ENCODE data around the gene PGBD1. TPM values are rescaled to one million over a fixed set of nuclear protein-coding genes. Genes with fewer than 3 reads are reported as not detected.

PGBD1 gene
- total RNA-seq, 1 donor from 2014 or later: 3.0 TPM

GRCh38 chr6:28336284-28337120 is 55.1 kb downstream of the PGBD1 start:
- Histone ChIP-seq H3K27ac (peak overlapping the region; percentile 96 to 99), H3K4me3 (peak overlapping the region; percentile 69 to 83), H3K27me3 (no peaks in the 10 kb centered on the region), H3K9me3 (no peaks in the 10 kb centered on the region), H3K4me1 (peaks cover 0 to 8% of the 10 kb centered on the region in 2 donors), H3K36me3 (no peaks in the 10 kb centered on the region)
- TF ChIP-seq, protein P1, sequence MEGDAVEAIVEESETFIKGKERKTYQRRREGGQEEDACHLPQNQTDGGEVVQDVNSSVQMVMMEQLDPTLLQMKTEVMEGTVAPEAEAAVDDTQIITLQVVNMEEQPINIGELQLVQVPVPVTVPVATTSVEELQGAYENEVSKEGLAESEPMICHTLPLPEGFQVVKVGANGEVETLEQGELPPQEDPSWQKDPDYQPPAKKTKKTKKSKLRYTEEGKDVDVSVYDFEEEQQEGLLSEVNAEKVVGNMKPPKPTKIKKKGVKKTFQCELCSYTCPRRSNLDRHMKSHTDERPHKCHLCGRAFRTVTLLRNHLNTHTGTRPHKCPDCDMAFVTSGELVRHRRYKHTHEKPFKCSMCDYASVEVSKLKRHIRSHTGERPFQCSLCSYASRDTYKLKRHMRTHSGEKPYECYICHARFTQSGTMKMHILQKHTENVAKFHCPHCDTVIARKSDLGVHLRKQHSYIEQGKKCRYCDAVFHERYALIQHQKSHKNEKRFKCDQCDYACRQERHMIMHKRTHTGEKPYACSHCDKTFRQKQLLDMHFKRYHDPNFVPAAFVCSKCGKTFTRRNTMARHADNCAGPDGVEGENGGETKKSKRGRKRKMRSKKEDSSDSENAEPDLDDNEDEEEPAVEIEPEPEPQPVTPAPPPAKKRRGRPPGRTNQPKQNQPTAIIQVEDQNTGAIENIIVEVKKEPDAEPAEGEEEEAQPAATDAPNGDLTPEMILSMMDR (IDR thresholded peaks at IDR 0.05): no peak
- DNase-seq (ENCODE audit: low spot score in 2 of 2): no peak
- intact Hi-C loops (cut with DNase I): loop anchor here (1.0 to 10.0 kb wide), 8 partner anchors 13 to 1728 kb away; partner anchors contain the start of genes POLR1H, PPP1R11, ZKSCAN3 and ZNF165

- Histone ChIP-seq H3K9me3 (no peaks in the 10 kb centered on the region), H3K4me1 (peaks cover 0 to 8% of the 10 kb centered on the region in 2 donors), H3K27ac (peak overlapping the region; percentile 96 to 99), H3K27me3 (no peaks in the 10 kb centered on the region), H3K4me3 (peak overlapping the region; percentile 69 to 83), H3K36me3 (no peaks in the 10 kb centered on the region)
- intact Hi-C loops (cut with DNase I): loop anchor here (5.0 to 10.0 kb wide), 6 partner anchors 200 to 1728 kb away; partner anchors contain the start of genes POLR1H, PPP1R11 and ZNF165
- DNase-seq (ENCODE audit: low spot score in 2 of 2): no peak
- TF ChIP-seq, protein P1 (IDR thresholded peaks at IDR 0.05): no peak
These were observed 55.7 kb downstream of the PGBD1 start for GRCh38 chr6:28337121-28337520.

- no peak for DNase-seq (ENCODE audit: low spot score in 2 of 2)
These were observed 59.1 kb downstream of the PGBD1 start for GRCh38 chr6:28340310-28341095.

DNA sequence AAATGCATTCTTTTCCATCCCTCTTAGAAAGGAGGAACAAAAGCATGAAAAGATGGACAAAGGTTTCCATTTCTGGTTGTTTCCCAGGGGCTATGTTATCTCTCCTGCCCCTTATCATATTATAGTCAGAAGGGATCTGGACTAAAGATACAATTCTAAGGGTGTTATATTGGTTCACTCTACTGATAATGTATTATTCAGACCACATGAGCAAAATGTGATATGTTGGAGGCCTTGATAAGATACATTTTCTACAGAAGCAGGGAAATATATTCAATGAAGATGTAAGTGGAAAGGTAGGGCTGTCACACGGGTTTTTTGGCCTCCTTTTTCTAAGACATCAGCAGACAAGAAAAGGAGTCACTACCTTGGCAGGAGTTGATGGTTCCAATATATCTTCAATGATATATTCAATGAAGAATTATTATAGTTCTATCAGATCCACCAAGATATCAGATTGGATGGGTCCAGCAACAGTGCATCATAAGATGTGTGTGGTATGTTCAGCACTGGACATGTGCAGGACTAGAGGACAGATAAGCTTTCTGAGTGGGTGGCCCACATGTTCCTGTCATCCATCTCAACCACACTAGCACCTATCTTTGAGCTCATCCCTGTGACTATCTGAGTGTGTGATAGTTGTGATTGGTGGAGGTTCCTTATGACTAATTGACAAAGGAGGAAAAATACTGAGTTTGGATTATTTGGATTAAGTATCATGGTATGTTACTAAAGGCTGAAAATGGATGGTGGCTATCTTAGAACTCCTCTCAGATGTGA is 62.7 kb downstream of the PGBD1 start:
- H3K36me3 ChIP-seq: no peaks in the 10 kb centered on the region
- no peak for DNase-seq (ENCODE audit: low spot score in 2 of 2)
- no peak overlapping the region for H3K4me3 ChIP-seq
- no peaks in the 10 kb centered on the region for H3K4me1 ChIP-seq
- no peak overlapping the region for H3K27ac ChIP-seq
- H3K9me3 ChIP-seq: no peaks in the 10 kb centered on the region
- H3K27me3 ChIP-seq: no peaks in the 10 kb centered on the region
- TF ChIP-seq, protein P1 (IDR thresholded peaks at IDR 0.05): no peak
- intact Hi-C loops (cut with DNase I): no loop called here

More at GRCh38 chr6:28340310-28341095, 59.1 kb downstream of the PGBD1 start:
- no peaks in the 10 kb centered on the region for H3K9me3 ChIP-seq
- intact Hi-C loops (cut with DNase I): no loop called here
- TF ChIP-seq, protein P1 (IDR thresholded peaks at IDR 0.05): no peak
- no peak overlapping the region for H3K4me3 ChIP-seq
- H3K27me3 ChIP-seq: no peaks in the 10 kb centered on the region
- no peak overlapping the region for H3K27ac ChIP-seq
- H3K36me3 ChIP-seq: no peaks in the 10 kb centered on the region
- peaks cover 0 to 8% of the 10 kb centered on the region in 2 donors for H3K4me1 ChIP-seq

DNA sequence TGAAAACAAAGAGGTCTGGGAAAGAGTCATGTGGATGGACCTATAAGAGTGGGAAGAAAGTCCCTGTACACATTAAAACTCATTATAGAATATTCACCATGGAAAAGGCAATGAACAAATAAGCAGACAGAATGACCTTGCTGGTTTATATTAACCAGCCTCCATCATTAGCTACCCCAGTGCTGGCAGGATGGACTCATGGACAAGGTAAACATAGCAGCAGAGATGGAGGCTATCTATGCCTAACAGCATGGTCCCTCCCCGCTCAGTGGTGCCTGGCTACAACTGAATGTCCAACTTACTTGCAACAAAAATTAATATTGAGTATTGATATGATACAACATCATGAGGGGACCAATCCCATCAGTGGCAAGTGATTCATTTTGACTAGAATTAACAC is 63.8 kb downstream of the PGBD1 start:
- no peaks in the 10 kb centered on the region for H3K9me3 ChIP-seq
- DNase-seq (ENCODE audit: low spot score in 2 of 2): no peak
- intact Hi-C loops (cut with DNase I): no loop called here
- TF ChIP-seq, protein P1 (IDR thresholded peaks at IDR 0.05): no peak
- no peak overlapping the region for H3K27ac ChIP-seq
- no peaks in the 10 kb centered on the region for H3K27me3 ChIP-seq
- no peaks in the 10 kb centered on the region for H3K4me1 ChIP-seq
- H3K4me3 ChIP-seq: no peak overlapping the region
- H3K36me3 ChIP-seq: no peaks in the 10 kb centered on the region

Data from ascending aorta (tissue), 2 donors.